ENCODE measurements around the gene TDRD10.

Gene TDRD10

GRCh38 chr1:154548028-154548427, 46.0 kb downstream of the TDRD10 start:
- TF ChIP-seq GATA2 (IDR thresholded peaks at IDR 0.05; ENCODE audit: low read depth, low read length) (no peak), GATA3 (IDR thresholded peaks at IDR 0.05; ENCODE audit: low read depth, low read length) (no peak)

- no peak for TF ChIP-seq GATA3 (IDR thresholded peaks at IDR 0.05; ENCODE audit: low read depth, low read length)
- TF ChIP-seq GATA2 (IDR thresholded peaks at IDR 0.05; ENCODE audit: low read depth, low read length): no peak
Observed at GRCh38 chr1:154549202-154549770, 47.3 kb downstream of the TDRD10 start.

GRCh38 chr1:154550070-154550469, 48.1 kb downstream of the TDRD10 start:
- TF ChIP-seq GATA3 (IDR thresholded peaks at IDR 0.05; ENCODE audit: low read depth, low read length): no peak
- no peak for TF ChIP-seq GATA2 (IDR thresholded peaks at IDR 0.05; ENCODE audit: low read depth, low read length)

GRCh38 chr1:154550657-154551056, 48.6 kb downstream of the TDRD10 start:
- TF ChIP-seq GATA3 (IDR thresholded peaks at IDR 0.05; ENCODE audit: low read depth, low read length) (no peak), GATA2 (IDR thresholded peaks at IDR 0.05; ENCODE audit: low read depth, low read length) (no peak)

- TF ChIP-seq GATA3 (IDR thresholded peaks at IDR 0.05; ENCODE audit: low read depth, low read length) (no peak), GATA2 (IDR thresholded peaks at IDR 0.05; ENCODE audit: low read depth, low read length) (no peak)
Observed at GRCh38 chr1:154551474-154551873, 49.5 kb downstream of the TDRD10 start.

- TF ChIP-seq GATA3 (IDR thresholded peaks at IDR 0.05; ENCODE audit: low read depth, low read length) (no peak), GATA2 (IDR thresholded peaks at IDR 0.05; ENCODE audit: low read depth, low read length) (no peak)
Observed at GRCh38 chr1:154552036-154552435, 50.0 kb downstream of the TDRD10 start.

- no peak for TF ChIP-seq GATA2 (IDR thresholded peaks at IDR 0.05; ENCODE audit: low read depth, low read length)
- TF ChIP-seq GATA3 (IDR thresholded peaks at IDR 0.05; ENCODE audit: low read depth, low read length): no peak
Observed at GRCh38 chr1:154553056-154554030, 51.3 kb downstream of the TDRD10 start.

- TF ChIP-seq GATA3 (IDR thresholded peaks at IDR 0.05; ENCODE audit: low read depth, low read length): no peak
- TF ChIP-seq GATA2 (IDR thresholded peaks at IDR 0.05; ENCODE audit: low read depth, low read length): no peak
Observed at GRCh38 chr1:154556422-154556821, 54.4 kb downstream of the TDRD10 start.

GRCh38 chr1:154557248-154557938, 55.4 kb downstream of the TDRD10 start:
- TF ChIP-seq GATA2 (IDR thresholded peaks at IDR 0.05; ENCODE audit: low read depth, low read length) (no peak), GATA3 (IDR thresholded peaks at IDR 0.05; ENCODE audit: low read depth, low read length) (no peak)

- TF ChIP-seq GATA3 (IDR thresholded peaks at IDR 0.05; ENCODE audit: low read depth, low read length): no peak
Observed at GRCh38 chr1:154557939-154558719, 56.1 kb downstream of the TDRD10 start, which contains the start of gene UBE2Q1. TSS of gene UBE2Q1 (minus strand) at chr1:154558662. CDS start at chr1:154558553, 109 bp downstream.

- TF ChIP-seq GATA2 (IDR thresholded peaks at IDR 0.05; ENCODE audit: low read depth, low read length): no peak; the same call in 1 of the 2 replicates
- no peak for TF ChIP-seq GATA3 (IDR thresholded peaks at IDR 0.05; ENCODE audit: low read depth, low read length)
Observed at GRCh38 chr1:154558720-154559465, 56.9 kb downstream of the TDRD10 start.

GRCh38 chr1:154559466-154560044, 57.5 kb downstream of the TDRD10 start:
- TF ChIP-seq GATA2 (IDR thresholded peaks at IDR 0.05; ENCODE audit: low read depth, low read length): no peak
- no peak for TF ChIP-seq GATA3 (IDR thresholded peaks at IDR 0.05; ENCODE audit: low read depth, low read length)

GRCh38 chr1:154565876-154566275, 63.9 kb downstream of the TDRD10 start:
- TF ChIP-seq GATA2 (IDR thresholded peaks at IDR 0.05; ENCODE audit: low read depth, low read length) (no peak), GATA3 (IDR thresholded peaks at IDR 0.05; ENCODE audit: low read depth, low read length) (no peak)

All from SH-SY5Y (cell line).